Measurements from ENCODE around the gene SYT15. TPM values are rescaled to one million over a fixed set of nuclear protein-coding genes. Genes with fewer than 3 reads are reported as not detected.
"Not testable (repeated sequence)": the region's sequence is repeated elsewhere in the genome, so short reads cannot be mapped to it uniquely, and the experiment has no call there.

Gene SYT15
- total and polyA plus RNA-seq, 2 donors (not counting 3 experiments of a cell fraction or from before 2014, with no cell fraction given): 0.50 to 0.75 TPM

DNA sequence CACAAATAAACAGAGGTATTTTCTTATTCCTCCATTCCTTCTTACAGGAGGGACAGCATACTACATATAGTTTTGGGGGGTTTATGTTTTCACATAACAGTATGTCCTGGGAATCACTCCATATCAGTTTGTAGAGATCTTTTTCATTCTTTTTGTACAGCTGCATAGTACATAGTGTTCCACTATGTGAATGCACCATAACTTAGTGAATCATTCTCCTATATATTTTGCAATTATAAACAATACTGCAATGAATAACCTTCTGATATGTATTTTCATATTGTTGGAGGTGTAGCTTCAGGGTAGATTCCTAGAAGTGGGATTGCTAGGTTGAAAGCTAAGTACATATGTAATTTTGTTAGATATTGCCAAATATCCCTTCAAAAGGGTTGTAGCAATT is 61.1 kb downstream of the SYT15 start:
- H3K36me3 ChIP-seq (ENCODE audit: control insufficient read depth in 2 of 2, extremely low read depth in 1 of 2, insufficient read depth in 2 of 2, low read length in 2 of 2); H3K9me3 ChIP-seq (replicated peaks; ENCODE audit: control insufficient read depth, insufficient read depth, low read length); H3K4me3 ChIP-seq (replicated peaks in 1 of 3; ENCODE audit: insufficient read depth in 1 of 3, low read depth in 1 of 3, low read length in 3 of 3); H3K27me3 ChIP-seq (ENCODE audit: control insufficient read depth in 2 of 2, insufficient read depth in 2 of 2, low read length in 2 of 2); POLR2A ChIA-PET; H3K4me1 ChIP-seq (ENCODE audit: control insufficient read depth, extremely low read depth, insufficient read depth, low read length); H2AFZ ChIP-seq (ENCODE audit: low read depth, low read length); intact Hi-C loops (cut with micrococcal nuclease); BruUV-seq (replicated peaks); dilution Hi-C loops (cut with MboI; ENCODE audit: extremely low pct_ligation_motif_present, low sequenced_read_pairs); H4K20me1 ChIP-seq (replicated peaks; ENCODE audit: control insufficient read depth, extremely low read depth, insufficient read depth, low read length); H3K4me2 ChIP-seq (ENCODE audit: insufficient read depth, low read length); H3K9ac ChIP-seq (replicated peaks; ENCODE audit: extremely low read depth, insufficient read depth, low read length); DNase-seq (ENCODE audit: low read depth, low spot score); FAIRE-seq; CTCF ChIA-PET; H3K79me2 ChIP-seq (ENCODE audit: control insufficient read depth, insufficient read depth, low read length); H3K9me1 ChIP-seq (replicated peaks; ENCODE audit: control insufficient read depth, extremely low read depth, insufficient read depth, low read length); H3K27ac ChIP-seq (ENCODE audit: insufficient read depth, low read depth, low read length): not testable (repeated sequence)

Other genes with a start within 250 kb of the SYT15 start
- gene ANXA8L1, start 203.4 kb upstream of the SYT15 start, total RNA-seq: not detected in 2 replicates
- not detected in 2 replicates for gene ANXA8L1, start 203.4 kb upstream of the SYT15 start, polyA plus RNA-seq
- not detected in 2 replicates for gene NPY4R, start 113.2 kb upstream of the SYT15 start, total RNA-seq
- not detected in 2 replicates for gene NPY4R, start 113.2 kb upstream of the SYT15 start, polyA plus RNA-seq
- gene GPRIN2, start 22.5 kb upstream of the SYT15 start, total RNA-seq: not detected in 2 replicates
- gene GPRIN2, start 22.5 kb upstream of the SYT15 start, polyA plus RNA-seq: not detected in 2 replicates